ENCODE data around the gene DUSP28.

Gene DUSP28

DNA sequence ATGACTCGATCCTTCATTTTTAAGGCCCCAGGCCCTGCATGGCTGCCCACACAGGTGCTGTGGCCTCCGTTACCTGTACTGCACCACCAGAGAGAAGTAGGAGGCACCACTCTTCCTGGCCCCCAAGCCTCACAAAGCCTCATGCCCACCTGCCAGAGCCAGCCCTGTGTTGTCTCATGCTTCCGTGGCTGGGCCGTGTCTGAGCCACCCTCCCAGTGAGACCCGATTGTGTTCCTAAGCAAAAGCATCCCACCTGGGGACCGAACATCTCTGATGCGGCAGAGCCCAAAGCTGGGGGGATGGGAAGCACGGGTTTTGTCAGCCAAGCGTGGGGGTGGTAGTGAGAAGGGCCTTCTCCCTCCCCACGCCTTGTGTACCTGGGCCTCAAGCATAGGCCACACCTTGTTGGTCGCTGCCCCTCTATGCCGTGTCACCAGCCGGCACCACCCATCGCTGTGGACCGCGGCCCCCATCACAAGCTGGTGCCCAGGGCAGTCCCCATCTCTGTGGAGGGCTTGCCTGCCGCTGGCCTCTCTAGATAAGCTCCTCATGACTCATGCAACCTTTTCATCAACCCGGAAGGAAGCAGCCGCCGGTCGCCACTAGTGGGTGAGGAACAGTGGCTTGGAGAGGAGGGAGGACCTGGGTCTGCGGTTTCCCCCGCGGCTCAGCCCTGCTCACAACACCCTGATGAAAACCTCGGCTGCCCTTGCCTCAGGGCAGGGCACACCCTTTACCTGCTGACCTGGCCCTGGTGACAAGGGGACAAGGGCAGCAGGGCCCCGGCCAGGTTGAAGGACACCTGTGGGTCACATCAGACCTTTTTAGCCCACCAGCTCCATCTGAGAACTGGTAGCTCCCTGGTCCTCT lies 5.4 kb downstream of the DUSP28 start (continued):
- TF ChIP-seq ZNF341 (tag by site-specific recombination; IDR thresholded peaks at IDR 0.05; ENCODE audit: low read depth) (peak; percentile 39; the same call in 1 of the 2 replicates), ZBTB8A (tag by site-specific recombination; IDR thresholded peaks at IDR 0.05) (0 out of 2 replicates have a peak, but pooled peaks have one; percentile 13), ZNF76 (tag by site-specific recombination; IDR thresholded peaks at IDR 0.05; ENCODE audit: borderline replicate concordance, low read depth) (no peak), GLIS2 (tag by site-specific recombination; IDR thresholded peaks at IDR 0.05) (peak; percentile 61), OSR2 (tag by site-specific recombination; IDR thresholded peaks at IDR 0.05) (0 out of 2 replicates have a peak, but pooled peaks have one; percentile 41), SP2 (tag by site-specific recombination; IDR thresholded peaks at IDR 0.05) (peak; percentile 42), ZNF239 (tag by site-specific recombination; IDR thresholded peaks at IDR 0.05) (no peak), ZNF223 (tag by site-specific recombination; IDR thresholded peaks at IDR 0.05) (no peak), ZFHX2 (tag by site-specific recombination; conservative IDR thresholded peaks at IDR 0.05) (peak; percentile 19; the same call in 1 of the 2 replicates), GLIS1 (tag by site-specific recombination; IDR thresholded peaks at IDR 0.05) (peak; percentile 54), ZIC2 (tag by site-specific recombination; IDR thresholded peaks at IDR 0.05) (0 out of 2 replicates have a peak, but pooled peaks have one; percentile 26)
- TF ChIP-seq, protein P1, sequence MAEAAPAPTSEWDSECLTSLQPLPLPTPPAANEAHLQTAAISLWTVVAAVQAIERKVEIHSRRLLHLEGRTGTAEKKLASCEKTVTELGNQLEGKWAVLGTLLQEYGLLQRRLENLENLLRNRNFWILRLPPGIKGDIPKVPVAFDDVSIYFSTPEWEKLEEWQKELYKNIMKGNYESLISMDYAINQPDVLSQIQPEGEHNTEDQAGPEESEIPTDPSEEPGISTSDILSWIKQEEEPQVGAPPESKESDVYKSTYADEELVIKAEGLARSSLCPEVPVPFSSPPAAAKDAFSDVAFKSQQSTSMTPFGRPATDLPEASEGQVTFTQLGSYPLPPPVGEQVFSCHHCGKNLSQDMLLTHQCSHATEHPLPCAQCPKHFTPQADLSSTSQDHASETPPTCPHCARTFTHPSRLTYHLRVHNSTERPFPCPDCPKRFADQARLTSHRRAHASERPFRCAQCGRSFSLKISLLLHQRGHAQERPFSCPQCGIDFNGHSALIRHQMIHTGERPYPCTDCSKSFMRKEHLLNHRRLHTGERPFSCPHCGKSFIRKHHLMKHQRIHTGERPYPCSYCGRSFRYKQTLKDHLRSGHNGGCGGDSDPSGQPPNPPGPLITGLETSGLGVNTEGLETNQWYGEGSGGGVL (tag by site-specific recombination; IDR thresholded peaks at IDR 0.05), result peak; percentile 82
- TF ChIP-seq, protein P2, sequence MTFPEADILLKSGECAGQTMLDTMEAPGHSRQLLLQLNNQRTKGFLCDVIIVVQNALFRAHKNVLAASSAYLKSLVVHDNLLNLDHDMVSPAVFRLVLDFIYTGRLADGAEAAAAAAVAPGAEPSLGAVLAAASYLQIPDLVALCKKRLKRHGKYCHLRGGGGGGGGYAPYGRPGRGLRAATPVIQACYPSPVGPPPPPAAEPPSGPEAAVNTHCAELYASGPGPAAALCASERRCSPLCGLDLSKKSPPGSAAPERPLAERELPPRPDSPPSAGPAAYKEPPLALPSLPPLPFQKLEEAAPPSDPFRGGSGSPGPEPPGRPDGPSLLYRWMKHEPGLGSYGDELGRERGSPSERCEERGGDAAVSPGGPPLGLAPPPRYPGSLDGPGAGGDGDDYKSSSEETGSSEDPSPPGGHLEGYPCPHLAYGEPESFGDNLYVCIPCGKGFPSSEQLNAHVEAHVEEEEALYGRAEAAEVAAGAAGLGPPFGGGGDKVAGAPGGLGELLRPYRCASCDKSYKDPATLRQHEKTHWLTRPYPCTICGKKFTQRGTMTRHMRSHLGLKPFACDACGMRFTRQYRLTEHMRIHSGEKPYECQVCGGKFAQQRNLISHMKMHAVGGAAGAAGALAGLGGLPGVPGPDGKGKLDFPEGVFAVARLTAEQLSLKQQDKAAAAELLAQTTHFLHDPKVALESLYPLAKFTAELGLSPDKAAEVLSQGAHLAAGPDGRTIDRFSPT (tag by site-specific recombination; IDR thresholded peaks at IDR 0.05), result peak; percentile 87
- TF ChIP-seq, protein P3, sequence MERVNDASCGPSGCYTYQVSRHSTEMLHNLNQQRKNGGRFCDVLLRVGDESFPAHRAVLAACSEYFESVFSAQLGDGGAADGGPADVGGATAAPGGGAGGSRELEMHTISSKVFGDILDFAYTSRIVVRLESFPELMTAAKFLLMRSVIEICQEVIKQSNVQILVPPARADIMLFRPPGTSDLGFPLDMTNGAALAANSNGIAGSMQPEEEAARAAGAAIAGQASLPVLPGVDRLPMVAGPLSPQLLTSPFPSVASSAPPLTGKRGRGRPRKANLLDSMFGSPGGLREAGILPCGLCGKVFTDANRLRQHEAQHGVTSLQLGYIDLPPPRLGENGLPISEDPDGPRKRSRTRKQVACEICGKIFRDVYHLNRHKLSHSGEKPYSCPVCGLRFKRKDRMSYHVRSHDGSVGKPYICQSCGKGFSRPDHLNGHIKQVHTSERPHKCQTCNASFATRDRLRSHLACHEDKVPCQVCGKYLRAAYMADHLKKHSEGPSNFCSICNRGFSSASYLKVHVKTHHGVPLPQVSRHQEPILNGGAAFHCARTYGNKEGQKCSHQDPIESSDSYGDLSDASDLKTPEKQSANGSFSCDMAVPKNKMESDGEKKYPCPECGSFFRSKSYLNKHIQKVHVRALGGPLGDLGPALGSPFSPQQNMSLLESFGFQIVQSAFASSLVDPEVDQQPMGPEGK (tag by site-specific recombination; IDR thresholded peaks at IDR 0.05), result peak; percentile 55; the same call in 1 of the 2 replicates

DNA sequence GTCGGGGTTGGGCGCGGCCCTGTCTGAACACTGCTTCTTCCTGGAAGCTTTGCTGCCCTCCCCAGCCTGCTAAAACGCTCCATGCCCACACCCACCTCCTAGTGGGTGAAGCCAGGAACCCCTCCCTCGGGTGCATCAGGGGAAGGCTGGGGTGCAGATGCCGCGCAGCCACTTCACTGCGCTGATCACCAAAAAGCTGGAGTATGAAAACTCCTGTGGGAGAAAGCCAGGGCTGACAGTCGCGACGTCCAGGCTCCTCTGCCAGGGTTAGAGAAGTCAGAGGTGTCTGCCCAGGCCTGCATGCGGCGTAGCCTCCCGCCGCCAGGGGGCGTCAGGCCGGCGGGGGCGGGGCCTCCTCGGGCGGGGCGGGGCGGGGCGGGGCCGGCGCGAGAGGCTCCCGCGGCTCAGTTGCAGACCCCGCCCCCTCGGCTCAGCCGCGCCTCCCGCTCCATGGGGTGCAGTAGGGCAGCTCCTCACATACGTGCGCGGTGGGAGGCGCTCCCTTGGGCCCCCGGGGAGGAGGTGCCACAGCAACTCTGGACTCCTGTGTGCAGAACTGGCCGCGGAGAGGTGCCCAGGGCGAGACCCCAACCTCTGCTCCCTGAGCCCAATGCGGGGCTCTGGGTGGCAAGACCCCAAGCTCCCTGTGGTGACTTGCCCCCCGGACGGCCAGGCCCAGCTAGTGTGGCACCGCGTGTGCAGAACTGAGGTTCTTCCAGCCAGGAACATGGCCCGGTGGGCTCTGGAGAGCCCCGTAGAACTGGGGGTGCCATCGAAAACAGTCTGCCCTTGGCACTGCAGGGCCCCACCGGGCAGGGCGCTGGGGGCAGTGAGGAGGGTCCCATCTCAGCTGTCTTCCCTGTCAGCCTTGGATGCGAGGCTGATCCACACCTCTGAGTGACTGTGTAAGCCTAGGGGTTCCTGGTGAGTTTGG lies 6.3 kb downstream of the DUSP28 start:
- ChIA-PET CTCF (interaction anchor here (0.6 to 3.8 kb wide), 12 partner anchors 9 to 483 kb away, joined by 3 to 34 read pairs (median 5); partner anchors contain the start of gene CAPN10), POLR2A (interaction anchor here (0.7 to 3.8 kb wide), 5 partner anchors 12 to 114 kb away, joined by 3 to 46 read pairs (median 3); partner anchors contain the start of gene CAPN10)
- TF ChIP-seq ZNF302 (tag by site-specific recombination; IDR thresholded peaks at IDR 0.05; ENCODE audit: low read depth), result no peak
- TF ChIP-seq ZNF184 (tag by site-specific recombination; IDR thresholded peaks at IDR 0.05), result no peak
- TF ChIP-seq, protein P4, sequence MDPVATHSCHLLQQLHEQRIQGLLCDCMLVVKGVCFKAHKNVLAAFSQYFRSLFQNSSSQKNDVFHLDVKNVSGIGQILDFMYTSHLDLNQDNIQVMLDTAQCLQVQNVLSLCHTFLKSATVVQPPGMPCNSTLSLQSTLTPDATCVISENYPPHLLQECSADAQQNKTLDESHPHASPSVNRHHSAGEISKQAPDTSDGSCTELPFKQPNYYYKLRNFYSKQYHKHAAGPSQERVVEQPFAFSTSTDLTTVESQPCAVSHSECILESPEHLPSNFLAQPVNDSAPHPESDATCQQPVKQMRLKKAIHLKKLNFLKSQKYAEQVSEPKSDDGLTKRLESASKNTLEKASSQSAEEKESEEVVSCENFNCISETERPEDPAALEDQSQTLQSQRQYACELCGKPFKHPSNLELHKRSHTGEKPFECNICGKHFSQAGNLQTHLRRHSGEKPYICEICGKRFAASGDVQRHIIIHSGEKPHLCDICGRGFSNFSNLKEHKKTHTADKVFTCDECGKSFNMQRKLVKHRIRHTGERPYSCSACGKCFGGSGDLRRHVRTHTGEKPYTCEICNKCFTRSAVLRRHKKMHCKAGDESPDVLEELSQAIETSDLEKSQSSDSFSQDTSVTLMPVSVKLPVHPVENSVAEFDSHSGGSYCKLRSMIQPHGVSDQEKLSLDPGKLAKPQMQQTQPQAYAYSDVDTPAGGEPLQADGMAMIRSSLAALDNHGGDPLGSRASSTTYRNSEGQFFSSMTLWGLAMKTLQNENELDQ (tag by site-specific recombination; IDR thresholded peaks at IDR 0.05; ENCODE audit: low read depth), result no peak
- peak; percentile 97 for TF ChIP-seq GLIS2 (tag by site-specific recombination; IDR thresholded peaks at IDR 0.05)
- TF ChIP-seq, protein P5, sequence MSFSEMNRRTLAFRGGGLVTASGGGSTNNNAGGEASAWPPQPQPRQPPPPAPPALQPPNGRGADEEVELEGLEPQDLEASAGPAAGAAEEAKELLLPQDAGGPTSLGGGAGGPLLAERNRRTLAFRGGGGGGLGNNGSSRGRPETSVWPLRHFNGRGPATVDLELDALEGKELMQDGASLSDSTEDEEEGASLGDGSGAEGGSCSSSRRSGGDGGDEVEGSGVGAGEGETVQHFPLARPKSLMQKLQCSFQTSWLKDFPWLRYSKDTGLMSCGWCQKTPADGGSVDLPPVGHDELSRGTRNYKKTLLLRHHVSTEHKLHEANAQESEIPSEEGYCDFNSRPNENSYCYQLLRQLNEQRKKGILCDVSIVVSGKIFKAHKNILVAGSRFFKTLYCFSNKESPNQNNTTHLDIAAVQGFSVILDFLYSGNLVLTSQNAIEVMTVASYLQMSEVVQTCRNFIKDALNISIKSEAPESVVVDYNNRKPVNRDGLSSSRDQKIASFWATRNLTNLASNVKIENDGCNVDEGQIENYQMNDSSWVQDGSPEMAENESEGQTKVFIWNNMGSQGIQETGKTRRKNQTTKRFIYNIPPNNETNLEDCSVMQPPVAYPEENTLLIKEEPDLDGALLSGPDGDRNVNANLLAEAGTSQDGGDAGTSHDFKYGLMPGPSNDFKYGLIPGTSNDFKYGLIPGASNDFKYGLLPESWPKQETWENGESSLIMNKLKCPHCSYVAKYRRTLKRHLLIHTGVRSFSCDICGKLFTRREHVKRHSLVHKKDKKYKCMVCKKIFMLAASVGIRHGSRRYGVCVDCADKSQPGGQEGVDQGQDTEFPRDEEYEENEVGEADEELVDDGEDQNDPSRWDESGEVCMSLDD (tag by site-specific recombination; IDR thresholded peaks at IDR 0.05), result peak; percentile 73; the same call in 1 of the 2 replicates
- TF ChIP-seq HOXC10 (CRISPR knock-in tag; IDR thresholded peaks at IDR 0.05), result no peak
- TF ChIP-seq ZNF600 (tag by site-specific recombination; IDR thresholded peaks at IDR 0.05), result 0 out of 2 replicates have a peak, but pooled peaks have one; percentile 32
- TF ChIP-seq ZBTB48 (tag by site-specific recombination; IDR thresholded peaks at IDR 0.05), result no peak

More for the DNA sequence above, 6.3 kb downstream of the DUSP28 start:
- peak overlapping the region; percentile 76 for H3K27ac ChIP-seq (ENCODE audit: extremely low read depth, low read depth, low read length)
- peaks cover 0 to 21% of the 10 kb centered on the region in 2 experiments; a peak in 1 of 3 replicates for H3K36me3 ChIP-seq (ENCODE audit: control insufficient read depth in 2 of 2, insufficient read depth in 1 of 2, low read length in 2 of 2)
- H3K4me3 ChIP-seq (ENCODE audit: low read depth, low read length), result peak overlapping the region; percentile 38
- H3K9me3 ChIP-seq (ENCODE audit: control insufficient read depth, insufficient read depth, low read depth, low read length), result no peaks in the 10 kb centered on the region
- H3K4me1 ChIP-seq (ENCODE audit: control insufficient read depth, insufficient read depth, low read length), result peaks cover 4% of the 10 kb centered on the region

All from HEK293 (cell line).